NCI-H2171 (cell line): Measurements from ENCODE around the gene CCDC27.

Experiments used
- DNase-seq: peaks from one replicate; lab custom pipeline; 2025; lab: John Stamatoyannopoulos, UW

The CCDC27 gene

DNA sequence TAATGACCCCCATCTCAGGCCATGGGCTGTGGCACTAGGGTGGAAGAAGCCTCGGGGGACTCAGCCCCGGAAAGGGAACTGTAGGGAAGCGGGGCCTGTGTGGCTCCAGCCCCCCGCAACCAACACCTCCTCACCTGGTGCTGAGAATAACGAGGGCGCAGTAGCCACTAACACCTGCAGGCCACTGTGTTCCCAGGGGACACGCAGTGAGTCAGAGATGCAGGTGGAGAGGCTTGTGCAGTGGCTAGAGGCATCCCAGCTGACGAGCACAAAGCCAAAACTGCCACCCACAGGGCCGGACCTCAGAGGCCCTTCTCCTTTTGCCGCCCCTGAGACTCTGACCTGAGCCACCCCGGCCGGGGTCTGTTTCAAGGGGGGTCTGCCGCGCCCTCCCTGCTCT lies 33.5 kb upstream of the CCDC27 start:
- DNase-seq, result no peak

DNA sequence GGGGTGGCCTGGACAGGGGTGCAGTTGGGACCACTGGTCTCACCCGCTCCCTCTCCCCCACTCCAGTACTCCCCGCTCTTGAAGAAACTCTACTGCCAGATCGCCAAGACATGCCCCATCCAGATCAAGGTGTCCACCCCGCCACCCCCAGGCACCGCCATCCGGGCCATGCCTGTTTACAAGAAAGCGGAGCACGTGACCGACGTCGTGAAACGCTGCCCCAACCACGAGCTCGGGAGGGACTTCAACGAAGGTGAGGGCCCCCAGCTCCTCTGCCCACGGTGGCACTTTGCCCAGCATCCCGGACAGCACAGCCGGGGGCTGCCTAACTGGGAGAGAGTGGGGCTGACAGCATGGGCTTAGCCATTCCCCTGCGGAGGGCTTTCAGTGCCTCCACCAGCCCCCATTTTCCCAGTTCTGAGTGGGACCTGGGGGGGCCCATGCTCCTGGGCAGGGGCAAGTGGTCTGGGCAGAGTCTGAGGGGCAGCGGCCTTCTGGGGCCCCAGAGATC lies 30.2 kb upstream of the CCDC27 start:
- DNase-seq, result no peak

DNA sequence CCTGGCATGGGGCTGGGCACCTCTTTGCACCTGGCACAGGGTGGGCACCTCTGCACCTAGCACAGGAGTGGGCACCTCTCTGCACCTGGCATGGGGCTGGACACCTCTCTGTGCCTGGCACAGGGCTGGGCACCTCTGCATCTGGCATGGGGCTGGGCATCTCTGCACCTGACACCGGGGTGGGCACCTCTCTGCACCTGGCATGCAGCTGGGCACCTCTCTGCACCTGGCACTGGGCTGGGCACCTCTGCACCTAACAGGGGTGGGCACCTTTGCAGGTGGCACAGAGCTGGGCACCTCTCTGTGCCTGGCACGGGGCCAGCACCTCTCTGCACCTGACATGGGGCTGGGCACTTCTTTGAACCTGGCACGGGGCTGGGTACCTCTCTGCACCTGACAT lies 29.4 kb upstream of the CCDC27 start:
- DNase-seq, result no peak

DNA sequence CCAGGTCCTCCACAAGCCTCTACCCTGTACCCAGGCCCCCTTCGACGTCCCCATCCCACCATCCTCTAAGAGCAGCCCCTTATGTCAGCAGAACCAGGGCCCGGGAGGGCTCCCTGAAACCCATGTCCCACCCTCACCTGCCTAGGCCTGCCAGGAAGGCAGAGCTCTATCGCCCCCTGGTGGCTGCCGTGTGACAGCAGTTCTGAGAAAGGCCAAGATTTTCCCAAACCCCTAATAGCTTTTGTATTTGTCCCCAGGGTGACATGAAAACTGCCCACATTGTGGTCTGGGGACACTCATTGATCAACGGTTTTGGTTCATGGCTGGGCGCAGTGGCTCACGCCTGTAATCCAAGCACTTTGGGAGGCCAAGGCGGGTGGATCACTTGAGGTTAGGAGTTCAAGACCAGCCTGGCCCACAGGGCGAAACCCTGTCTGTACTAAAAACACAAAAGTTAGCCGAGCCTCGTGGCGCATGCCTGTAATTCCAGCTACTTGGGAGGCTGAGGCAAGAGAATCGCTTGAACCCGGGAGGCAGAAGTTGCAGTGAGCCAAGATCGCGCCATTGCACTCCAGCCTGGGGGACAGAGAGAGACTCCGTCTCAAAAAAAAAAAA lies 27.7 kb upstream of the CCDC27 start:
- DNase-seq, result peak; percentile 63

DNA sequence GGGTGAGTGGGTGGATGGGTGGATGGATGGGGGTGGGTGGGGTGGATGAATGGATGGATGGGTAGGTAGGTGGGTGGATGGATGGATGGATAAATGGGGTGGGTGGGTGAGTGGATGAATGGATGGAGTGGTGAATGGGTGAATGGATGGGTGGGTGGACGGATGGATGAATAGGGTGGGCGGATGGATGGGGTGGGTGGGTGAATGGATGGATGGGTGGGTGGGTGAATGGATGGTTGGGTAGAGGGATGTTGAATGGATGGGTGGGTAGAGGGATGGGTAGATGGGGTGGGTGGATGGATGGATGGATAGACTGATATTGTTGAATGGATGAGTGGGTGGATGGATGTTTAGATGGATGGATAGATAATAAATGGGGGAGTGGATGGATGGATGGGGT lies 26.9 kb upstream of the CCDC27 start:
- DNase-seq, result no peak

DNA sequence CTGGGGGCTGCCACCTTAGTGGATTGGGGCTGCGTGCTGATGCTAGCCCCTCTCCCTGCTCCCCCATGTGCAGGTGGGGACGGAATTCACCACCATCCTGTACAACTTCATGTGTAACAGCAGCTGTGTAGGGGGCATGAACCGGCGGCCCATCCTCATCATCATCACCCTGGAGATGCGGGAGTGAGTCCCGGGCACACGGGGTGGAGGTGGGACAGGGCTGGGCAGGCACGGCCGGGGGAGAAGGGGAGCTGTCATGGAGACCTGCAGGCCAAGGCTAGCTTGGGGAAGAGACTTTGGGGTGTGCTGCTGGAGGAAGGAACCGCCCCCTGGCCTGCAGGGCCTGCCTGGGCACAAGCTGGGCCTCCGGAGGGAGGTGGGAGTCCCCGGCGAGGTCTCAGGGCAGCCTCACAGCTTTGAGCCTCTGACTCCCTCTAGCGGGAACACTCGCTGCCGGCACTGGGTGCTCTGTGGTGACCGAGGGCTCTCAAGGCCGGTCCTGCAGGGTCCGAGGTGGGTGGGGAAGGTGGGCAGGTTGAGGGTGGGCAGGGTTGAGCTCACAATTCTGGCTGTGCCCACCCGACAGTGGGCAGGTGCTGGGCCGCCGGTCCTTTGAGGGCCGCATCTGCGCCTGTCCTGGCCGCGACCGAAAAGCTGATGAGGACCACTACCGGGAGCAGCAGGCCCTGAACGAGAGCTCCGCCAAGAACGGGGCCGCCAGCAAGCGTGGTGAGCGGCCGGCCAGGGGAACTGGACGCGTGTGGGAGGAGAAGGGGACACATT lies 25.0 kb upstream of the CCDC27 start:
- no peak for DNase-seq

DNA sequence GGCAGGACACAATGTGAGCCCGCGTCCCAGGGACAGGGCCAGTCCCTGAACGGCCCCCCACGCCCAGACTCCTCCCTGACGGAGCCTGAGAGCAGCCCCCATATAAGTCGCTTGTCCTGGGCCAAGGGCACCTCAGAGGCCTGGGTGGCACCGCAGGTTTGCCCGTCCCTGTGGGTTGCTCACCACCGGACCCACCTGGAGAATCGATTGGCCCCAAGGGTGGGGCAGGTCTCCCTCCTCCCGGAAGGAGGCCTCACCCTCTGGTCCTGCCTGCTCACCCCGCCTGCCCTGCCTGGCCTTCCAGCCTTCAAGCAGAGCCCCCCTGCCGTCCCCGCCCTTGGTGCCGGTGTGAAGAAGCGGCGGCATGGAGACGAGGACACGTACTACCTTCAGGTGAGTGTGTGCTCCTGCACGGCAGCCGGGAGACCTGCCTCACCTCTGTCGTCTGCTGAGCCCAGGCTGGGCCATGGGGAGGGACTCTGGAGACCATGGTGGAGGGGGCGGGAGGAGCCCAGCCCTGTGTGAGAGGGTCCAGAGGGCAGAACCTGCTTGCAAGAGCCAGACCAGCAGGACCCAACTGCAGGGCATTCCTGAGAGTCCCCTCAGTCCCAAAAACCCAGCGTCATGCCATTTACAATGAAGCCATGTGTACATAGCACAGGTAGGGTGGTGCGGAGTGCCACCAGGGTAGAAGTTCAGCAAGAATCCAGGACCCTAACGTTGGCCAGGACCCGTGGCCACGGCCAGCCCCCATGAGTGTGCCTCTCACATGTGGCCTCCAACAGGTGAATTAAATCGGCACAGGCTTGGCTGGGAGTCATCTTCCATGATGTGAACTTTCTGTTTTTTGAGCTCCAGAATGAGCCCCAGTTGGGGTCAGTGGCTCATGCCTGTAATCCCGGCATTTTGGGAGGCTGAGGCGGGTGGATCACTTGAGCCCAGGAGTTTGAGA lies 24.1 kb upstream of the CCDC27 start:
- DNase-seq, result no peak

DNA sequence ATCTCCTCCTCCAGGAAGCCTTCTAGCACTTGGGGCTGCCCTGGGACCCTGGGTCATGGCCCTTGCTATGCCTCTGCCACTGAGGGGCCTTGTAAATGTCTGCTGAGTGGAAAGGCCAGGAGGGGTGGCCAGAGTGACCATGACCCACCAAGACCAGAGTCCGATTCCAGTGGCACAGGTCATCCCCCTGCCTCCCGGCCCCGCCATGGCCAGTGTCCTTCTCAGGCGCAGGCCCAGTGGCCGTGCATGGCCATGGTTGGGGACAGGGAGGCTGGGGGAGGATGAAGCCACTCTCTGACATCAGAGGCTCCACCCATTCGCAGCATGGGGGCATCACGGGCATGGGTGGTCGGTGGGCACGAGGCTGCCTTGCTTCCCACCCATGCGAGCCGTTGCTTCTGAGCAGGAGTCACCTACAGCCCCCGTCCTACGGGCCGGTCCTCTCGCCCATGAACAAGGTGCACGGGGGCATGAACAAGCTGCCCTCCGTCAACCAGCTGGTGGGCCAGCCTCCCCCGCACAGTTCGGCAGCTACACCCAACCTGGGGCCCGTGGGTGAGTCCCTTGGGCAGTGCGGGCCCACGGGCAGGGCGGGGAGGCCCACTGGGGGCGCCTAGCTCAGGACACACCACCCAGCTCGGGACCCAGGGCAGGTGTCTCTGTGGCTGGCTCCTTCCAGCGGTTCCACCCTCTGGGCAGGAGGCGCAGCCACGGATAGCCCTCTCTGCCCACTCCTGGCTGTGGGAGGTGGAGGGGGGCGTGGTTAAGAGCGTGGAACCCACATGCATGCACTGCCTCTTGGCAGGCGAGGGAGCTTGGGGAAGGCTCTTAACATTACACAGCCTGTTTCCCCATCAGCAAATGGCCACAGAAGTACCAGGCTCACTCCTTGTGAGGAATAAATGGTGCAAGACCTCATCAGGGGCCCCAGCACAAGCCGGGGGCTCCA lies 22.4 kb upstream of the CCDC27 start:
- no peak for DNase-seq

DNA sequence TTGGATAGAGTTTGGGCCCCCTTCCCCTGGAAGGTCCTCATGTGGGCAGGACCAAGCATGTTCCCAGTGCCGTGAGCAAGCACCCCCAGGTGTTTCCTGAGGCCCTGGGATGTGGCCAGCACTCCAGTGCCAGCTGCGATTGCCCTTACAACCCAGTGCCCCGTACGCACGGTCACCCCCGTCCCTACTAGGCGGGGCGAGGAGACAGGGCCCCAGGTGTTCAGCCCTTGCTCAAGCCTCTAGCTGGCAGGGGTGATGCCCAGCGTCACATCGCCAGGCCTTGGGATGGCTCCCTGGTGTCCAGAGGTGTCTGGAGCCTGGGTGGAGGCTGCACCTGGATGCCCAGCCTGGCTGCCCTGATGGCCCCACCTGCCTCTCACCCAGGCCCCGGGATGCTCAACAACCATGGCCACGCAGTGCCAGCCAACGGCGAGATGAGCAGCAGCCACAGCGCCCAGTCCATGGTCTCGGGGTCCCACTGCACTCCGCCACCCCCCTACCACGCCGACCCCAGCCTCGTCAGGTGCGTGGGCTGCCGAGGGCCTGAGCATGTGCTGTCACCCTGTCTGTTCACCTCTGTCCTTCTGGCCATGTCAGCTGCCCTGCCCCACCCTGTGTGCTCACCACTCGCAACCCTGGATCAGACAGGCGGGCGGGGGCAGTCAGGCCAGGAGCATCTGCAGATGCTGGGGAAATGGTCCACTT lies 21.6 kb upstream of the CCDC27 start:
- DNase-seq, result no peak

DNA sequence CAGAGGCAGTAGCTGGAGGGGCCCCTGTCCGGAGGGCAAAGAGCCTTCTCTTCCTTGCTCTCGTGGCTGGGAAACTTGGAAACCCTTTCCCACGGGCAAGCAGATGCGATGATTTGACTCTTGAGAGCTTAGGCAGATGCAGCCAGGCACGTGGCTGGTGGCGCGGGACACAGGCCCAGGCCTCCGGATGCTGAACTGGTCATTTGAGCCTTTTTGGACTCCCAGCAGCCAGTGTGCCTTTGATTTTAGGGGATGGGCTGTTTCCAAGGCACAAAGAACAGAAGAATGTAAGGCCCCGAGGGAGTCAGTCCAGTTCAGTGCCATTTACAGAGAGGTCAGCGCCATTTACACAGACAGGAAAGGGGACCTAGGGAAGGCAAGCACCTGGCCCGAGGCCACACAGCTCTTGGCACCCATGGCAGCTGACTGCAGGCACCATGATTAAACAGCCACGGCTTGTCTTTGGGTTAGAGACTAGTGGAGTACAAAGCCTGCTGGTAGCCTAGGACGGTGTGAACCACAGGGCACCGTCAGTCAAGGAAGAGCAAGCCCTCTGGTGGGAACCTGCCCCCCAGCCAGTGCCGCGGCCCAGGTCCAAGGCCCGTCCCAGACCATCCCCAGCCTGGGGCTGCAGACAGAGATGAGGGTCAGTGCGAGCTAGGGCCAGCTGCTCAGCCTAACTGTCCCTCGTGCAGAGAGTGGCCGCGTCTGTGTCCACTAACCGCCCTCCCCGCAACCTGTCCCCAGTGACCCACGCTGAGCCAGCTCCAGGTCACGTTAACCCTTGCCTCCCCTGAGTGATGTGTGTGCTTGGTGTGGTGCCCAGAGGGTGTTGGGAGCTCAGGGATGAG lies 20.4 kb upstream of the CCDC27 start:
- no peak for DNase-seq

DNA sequence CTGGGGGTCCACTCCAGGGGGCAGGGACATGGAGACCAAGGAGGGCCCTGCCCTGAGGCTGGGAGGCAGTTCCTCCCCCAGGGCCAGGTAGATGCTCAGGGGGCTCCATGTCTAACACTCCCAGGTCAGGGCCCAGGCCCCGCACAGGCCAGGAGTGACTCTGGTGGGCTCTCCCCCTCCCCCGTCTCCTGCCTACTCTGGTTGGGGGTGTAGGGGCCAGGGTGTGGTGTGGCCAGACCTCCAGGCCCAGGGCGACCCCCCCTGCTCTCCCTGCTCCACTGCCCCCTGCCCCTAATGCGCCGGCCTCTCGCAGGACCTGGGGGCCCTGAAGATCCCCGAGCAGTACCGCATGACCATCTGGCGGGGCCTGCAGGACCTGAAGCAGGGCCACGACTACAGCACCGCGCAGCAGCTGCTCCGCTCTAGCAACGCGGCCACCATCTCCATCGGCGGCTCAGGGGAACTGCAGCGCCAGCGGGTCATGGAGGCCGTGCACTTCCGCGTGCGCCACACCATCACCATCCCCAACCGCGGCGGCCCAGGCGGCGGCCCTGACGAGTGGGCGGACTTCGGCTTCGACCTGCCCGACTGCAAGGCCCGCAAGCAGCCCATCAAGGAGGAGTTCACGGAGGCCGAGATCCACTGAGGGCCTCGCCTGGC lies 19.7 kb upstream of the CCDC27 start:
- no peak for DNase-seq

DNA sequence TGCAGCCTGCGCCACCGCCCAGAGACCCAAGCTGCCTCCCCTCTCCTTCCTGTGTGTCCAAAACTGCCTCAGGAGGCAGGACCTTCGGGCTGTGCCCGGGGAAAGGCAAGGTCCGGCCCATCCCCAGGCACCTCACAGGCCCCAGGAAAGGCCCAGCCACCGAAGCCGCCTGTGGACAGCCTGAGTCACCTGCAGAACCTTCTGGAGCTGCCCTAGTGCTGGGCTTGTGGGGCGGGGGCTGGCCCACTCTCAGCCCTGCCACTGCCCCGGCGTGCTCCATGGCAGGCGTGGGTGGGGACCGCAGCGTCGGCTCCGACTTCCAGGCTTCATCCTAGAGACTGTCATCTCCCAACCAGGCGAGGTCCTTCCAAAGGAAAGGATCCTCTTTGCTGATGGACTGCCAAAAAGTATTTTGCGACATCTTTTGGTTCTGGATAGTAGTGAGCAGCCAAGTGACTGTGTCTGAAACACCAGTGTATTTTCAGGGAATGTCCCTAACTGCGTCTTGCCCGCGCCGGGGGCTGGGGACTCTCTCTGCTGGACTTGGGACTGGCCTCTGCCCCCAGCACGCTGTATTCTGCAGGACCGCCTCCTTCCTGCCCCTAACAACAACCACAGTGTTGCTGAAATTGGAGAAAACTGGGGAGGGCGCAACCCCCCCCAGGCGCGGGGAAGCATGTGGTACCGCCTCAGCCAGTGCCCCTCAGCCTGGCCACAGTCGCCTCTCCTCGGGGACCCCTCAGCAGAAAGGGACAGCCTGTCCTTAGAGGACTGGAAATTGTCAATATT lies 19.0 kb upstream of the CCDC27 start:
- DNase-seq, result no peak

DNA sequence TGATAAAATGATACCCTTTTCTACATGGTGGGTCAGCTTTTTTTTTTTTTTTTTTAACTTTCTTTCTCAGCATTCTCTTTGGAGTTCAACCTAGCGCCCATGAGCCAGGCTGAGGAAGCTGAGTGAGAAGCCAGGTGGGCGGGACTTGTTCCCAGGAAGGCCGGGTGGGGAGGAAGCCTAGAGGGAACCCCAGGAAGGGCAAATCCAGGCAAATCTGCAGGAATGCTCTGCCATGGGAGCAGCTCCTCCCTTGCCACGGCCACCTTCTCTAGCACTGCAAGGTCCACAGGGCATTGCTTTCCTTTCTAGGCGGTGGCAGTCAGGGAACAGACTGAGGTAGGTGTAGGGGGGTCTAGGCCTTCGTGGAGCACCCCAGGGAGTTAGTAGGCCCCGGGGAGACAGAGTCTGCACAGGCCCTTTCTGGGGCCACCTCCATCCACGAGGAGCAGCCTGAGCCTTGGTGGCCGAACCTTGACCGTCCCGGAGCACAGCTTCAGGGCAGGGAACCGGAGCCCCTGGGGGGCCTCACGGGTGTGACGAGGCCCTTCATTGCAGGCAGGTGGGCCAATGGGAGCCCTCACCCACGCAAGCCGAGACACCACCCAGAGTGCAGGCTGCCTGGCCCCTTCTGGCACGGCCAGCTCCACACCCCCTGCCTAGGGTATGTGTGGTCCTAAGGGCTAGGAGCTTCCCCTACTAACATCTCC lies 18.2 kb upstream of the CCDC27 start:
- DNase-seq, result no peak

DNA sequence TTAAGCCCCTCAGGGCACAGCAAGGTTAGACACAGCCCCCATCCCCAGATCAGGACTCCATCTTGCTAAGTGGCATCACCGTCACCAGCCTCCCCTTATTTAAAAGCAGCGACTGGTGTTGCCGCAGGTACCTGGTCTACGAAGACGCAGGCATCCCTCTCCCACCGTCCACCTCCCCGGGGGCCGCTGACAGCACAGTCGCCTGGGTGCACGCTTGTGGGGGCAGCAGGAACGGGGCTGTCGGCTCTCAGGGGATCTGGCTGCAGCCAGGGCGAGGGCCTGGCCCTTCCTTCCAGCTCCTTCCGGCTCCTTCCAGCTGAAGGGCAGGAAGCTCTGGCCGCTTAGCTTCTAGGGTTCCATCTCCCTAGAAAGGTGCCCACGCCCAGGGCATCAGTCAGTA lies 17.6 kb upstream of the CCDC27 start:
- no peak for DNase-seq

DNA sequence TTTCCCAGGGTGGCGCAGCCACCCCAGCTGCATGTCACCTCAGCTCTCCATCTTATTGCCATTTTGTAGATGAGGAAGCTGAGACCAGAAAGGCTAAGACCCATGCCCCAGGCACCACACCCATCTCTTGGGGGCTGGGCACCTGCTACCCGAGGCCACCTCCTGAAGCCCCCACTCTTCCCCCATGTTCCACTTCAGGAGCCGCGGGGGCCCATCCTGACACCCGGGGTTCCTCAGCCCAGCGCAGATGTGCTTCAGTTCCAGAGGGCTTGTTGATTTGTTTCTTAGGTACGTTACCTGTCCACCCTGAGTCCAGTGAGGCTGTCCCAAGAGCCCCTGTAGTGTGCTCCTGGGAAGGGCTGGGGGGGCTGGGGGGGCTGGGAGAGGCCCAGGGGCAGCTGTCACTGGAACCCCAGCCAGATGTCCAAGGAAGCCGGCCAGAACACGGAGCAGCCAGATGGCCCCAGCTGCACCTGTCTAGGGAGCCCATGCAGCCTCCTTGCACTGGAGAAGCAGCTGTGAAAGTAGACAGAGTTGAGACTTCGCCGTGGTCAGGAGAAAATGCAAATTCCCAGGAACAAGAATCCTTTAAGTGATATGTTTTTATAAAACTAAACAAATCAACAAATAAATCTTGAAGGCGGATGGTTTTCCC lies 17.1 kb upstream of the CCDC27 start:
- DNase-seq, result no peak

DNA sequence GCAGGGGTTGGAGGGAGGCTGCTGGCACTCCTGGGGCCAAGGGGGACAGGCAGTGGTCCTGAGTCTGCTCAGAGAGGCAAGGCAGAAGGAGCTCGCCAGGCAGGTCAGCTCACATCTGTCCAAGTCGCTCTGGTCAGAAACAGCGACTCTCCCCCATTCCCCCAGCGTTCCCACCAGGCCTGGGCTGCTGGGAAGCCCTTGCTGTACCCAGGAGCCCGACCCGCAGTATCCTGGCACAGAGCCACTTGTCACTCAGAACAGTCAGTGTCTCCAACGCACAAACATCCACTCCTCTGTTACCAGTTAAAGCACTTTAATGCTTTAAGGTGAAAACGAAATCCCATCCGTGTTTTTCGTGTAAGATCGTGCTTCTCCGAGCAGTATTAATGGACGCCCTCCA lies 16.6 kb upstream of the CCDC27 start:
- no peak for DNase-seq

DNA sequence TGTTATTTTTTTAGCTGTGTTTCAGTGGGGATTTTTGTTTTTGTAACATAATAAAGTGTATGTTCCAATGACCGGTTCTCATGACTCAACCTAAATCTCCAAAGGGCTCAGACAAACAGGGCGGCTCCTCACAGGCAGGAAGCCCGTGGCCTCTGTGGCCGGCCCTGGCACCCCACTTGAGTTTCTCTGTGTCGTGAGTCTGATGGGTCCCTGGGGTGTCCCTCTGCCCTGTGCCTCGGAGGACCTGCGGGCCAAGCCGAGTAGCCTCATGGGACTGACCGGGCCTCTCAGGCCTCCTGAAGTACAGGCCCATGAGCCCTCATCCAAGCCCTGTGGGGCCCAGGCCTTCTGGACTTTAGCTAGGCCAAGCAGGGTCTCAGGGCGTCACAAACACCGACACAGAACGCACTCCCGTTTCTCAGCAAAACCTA lies 16.1 kb upstream of the CCDC27 start:
- no peak for DNase-seq
